Stimulated activated CD4-positive, alpha-beta T cell treated with anti-CD3 and anti-CD28 coated beads, TNF-alpha, amount 100 ng/mL, for 24 hours (primary cell): ENCODE results near the gene PLEKHA8.

Experiments
- DNase-seq, 3 experiments: peaks; one replicate each; pipeline ENCODE4 v3.0.0-alpha.2; 2020; ENCODE audit warnings: low read depth in 3 of 3

Gene PLEKHA8, protein sequence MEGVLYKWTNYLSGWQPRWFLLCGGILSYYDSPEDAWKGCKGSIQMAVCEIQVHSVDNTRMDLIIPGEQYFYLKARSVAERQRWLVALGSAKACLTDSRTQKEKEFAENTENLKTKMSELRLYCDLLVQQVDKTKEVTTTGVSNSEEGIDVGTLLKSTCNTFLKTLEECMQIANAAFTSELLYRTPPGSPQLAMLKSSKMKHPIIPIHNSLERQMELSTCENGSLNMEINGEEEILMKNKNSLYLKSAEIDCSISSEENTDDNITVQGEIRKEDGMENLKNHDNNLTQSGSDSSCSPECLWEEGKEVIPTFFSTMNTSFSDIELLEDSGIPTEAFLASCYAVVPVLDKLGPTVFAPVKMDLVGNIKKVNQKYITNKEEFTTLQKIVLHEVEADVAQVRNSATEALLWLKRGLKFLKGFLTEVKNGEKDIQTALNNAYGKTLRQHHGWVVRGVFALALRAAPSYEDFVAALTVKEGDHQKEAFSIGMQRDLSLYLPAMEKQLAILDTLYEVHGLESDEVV

DNA sequence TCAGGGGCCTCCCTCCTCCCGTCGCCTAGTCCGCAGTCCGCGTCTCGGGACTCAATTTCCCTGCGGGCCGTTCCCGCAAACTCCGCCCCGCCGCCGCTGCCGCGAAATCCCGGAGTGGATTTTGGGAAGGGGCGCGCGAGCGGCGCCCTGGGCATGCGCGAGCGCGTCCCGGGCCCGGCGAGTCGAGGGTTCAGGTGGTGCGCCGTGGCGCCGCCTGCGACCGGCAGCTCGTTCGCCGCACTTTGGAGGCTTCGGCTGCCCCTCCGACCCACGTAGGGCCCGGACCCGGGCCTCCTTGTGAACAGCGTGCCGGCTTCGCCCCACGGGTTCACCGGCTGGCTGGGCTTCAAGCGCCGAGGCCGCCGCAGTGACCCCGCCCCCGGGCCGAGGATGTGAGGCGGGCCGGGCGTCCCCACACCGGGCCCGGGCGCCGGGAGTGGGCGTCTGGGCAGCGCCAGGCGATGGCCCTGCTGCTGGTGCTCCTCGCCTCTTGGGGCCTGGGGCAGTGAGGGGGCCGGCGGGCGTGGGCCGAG, at the start of gene PLEKHA8:
PLEKHA8 (plus strand) TSS at position 197 of the 533 bp plus-strand sequence. CDS start 351 bp downstream, outside the sequence.
- peak; percentile 77 to 86 (median 82) for DNase-seq

DNA sequence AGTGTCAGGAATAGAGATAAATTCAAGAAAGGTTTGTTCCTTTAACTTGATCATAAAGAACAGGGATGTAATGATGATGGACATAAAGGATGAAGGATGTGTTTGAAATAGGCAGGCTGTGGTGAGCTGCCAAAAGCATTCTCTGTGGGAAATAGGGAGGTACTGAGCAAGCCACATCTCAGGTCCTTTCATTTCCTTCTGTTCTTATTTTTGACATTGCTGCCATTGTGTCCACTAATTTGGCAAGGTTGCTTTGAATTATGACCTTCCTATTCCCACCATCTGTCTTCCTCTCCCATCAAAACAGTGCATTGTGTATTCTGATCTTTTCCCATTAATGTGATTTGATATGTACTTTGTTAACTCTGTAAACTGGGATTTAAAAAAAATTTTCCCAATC, 48.1 kb upstream of the PLEKHA8 start:
- no peak for DNase-seq

DNA sequence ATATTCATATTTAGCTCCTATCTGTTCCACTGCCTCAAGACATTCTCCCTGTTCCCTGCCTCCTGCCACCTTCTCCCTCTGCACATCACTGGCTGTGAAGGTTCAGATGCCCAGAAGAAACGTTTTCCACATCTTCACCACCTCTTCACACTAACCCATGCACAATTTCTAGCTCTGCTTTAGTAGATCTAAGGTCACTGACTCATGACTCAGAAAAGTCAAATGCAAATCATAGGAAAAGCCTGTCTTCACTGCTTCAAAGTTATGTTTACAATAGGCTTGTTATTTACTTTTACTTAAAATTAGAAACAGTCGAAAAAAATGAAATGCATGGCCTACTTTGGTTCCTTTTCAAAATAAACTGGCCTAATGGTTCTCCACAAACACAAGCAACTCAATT, 41.1 kb upstream of the PLEKHA8 start:
- no peak for DNase-seq

DNA sequence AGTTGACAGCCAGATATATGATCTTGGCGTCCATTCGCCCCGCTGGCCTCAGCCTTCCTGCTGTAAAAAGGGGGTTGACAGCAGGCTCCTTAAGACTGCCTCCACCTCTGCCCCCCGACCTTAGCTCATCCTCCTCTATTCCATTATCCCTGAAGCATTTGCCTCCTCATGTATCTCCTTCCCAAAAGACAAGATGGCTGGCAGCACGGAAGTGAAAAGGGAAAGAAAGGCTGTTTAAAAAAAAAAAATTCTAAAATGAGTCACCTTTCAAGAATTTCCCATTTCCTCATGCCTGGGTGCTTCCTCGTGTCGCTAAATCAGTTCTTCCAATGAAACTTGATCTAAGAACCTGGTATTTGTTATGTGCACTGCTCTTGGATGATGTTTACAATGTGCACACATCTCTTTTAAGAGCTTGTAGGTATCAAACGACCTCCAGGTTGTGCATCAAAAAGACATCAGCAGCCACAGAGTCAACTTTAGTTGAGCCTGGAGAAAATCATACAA, 40.3 kb upstream of the PLEKHA8 start:
- DNase-seq, result no peak

DNA sequence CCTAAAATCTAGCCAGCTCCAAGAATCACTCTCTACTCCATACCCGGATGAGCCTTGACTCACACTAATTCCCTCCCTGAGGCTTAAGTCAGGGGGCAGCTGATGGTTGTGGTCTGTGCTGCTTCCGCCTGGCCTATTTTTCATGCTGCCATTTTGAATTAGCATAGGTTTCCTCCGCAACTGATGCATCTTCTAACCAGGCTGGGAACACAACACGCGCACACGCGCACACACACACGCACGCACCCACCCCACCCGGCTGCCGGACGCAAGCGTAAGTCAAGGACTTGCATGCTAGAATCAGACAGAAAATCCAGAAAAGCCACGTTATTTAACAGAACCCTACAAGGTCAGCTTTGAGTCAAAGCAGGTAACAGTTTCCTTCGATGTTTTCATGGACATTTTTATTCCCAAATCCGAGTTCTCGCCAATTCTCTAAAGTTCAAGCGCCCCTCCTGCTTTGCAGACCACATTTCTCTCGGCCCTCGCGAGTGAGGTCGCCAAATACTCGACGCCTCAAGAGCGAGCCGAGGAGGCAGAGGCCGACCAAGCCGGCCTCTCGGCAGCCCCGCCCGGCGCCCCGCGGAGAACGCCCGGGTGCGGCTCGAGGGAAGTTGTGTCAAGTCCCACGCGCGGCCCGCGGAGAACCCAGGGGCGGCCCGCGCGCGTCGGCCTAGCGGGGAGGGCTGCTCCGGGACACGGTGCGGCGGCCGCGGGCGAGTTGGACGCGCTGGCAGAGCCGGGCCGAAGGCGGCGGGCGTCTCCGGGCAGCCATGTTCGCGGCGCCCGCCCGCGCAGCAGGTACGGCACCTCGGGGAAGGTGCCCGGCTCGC, 39.6 kb upstream of the PLEKHA8 start:
- DNase-seq, result peak in 1 of 3 experiments; percentile 21

DNA sequence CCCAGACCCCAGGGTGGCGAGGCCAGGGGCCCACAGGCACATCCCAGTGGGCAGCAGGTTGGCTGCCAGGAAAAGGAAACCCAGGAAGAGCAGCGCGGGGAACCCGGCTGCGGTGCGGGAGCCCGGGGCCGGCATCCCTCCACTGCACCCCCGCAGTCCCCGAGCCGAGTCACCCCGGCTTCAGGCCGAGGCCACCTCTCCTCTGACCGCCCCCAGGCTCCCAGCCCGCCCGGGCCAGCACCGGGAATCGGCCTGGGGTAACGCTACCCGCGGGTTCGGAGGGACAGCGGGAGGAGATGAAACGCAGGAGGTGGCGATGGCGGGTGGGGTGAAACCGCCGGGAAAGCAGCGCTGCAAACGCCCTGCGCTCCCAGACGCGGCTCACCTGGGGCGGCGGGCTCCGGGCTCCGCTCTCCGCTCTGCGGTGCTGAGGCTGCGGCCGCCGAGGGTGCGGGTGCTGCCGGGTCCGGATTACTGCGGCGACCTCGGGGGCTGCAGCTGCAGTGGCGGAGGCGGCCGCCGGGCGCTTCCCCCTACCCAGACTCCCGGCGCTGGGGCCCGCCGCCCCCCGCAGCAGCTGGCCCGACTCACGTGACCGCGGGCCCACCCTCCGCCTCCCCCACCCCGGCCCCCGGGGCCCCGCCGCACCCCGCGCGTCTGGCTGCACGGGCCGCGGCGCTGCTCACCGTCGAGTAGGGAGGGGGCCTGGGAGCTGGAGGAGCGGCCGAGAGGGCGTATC, 38.8 kb upstream of the PLEKHA8 start, which contains the start of gene SCRN1:
SCRN1 (minus strand) TSS at position 545 of the 739 bp plus-strand sequence. CDS start 20,734 bp downstream, outside the sequence.
- peak in 1 of 3 experiments; percentile 9 for DNase-seq

DNA sequence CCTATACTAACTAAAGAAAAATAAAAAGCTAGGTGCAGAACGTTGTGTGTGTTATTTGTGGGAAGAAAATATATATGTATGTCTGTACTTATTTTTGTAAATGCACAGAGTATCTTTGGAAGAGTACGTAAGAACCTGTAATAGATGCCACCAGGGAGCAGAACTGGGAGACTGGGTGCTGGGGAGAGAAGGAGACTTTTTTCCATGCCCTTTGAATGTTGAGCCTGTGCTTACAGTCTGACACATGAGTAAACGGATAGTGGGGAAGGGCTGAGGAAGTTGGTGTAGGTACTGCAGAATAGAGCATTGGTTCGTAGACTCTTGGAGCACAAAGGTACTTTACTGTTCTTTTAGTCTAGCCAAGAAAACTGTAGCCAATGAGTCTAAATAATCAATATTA, 37.3 kb upstream of the PLEKHA8 start:
- DNase-seq, result no peak

DNA sequence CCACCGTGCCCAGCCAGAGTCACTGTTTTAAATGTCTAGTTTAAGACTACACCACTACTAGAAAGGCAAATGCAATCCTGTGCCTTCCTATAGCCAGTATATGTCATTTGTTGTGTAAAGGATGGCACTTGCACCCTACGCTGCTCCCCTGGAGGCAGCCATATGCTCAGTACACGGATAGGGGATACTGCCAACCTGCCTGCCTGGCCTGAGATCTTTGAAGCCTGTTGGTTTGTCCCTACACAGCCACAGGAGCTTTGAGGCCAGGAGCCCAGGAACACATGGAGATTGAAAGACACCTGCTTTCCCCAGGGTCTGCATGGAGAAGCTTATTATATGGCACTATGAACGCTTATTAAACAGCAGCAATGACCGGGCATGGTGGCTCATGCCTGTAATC, 36.3 kb upstream of the PLEKHA8 start:
- DNase-seq, result no peak

DNA sequence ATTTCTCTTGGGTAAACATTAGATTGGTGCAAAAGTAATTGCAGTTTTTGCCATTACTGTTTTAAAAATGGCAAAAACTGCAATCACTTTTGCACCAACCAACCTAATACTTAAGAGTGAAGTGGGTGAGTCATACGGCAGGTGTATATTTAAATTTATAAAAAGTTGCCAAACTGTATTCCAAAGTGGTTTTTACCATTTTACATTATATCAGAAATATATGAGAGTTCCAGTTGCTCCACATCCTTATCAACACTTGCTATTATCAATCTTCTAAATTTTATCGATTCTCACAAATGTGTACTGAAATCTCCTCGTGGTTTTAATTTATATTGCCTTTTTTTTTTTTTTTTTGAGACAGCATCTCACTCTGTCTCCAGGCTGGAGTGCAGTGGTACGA, 35.1 kb upstream of the PLEKHA8 start:
- DNase-seq, result no peak

DNA sequence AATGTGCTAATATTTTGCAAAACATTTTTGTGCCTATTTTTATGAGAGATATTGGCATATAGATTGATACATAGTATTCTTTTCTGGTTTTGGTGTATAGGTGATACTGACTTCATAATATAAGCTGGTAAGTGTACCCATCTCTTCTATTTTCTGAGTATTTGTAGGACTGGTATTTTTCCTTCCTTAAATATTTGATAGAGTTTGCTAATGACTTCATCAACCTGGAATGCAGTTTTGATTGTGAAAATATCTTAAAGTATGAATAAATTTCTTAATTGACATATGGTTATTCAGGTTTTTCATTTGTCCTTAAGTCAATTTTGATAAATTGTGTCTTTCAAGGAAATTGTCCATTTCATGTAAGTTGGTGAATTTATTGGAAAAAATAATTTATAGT, 32.6 kb upstream of the PLEKHA8 start:
- DNase-seq, result no peak

DNA sequence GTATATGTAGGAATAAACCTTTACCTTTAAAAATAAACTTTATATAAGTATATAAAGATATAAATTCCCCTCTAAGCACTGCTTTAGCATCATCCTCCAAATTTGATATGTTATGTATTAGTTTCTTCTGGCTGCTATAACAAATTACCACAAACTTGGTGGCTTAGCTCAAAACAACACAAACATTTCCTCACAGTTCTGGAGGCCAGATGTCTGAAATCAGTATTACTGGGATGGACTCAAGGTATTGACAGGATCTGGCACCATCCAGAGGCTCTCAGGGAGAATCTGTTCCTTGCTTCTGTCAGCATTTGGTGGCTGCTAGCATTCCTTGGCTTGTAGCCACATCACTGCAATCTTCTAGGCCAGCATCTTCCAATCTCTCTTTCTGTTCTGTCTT, 31.9 kb upstream of the PLEKHA8 start:
- DNase-seq, result no peak

DNA sequence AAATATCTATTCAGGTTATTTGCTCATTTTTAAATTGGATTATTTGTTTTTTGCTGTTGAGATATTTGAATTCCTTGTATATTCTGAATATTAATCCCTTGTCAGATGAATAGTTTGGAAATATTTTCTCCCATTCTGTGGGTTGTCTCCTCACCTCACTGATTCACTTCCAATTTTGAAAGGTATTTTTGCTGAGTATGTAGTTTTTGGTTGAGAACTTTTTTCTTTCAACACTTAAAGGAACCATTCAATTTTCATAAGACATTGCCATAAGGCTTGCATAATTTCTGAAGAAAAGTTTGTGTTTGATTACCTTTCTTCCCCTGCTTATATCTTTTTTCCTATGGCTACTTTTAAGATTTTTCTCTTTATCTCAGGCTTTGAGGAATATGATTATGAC, 29.7 kb upstream of the PLEKHA8 start:
- DNase-seq, result no peak

DNA sequence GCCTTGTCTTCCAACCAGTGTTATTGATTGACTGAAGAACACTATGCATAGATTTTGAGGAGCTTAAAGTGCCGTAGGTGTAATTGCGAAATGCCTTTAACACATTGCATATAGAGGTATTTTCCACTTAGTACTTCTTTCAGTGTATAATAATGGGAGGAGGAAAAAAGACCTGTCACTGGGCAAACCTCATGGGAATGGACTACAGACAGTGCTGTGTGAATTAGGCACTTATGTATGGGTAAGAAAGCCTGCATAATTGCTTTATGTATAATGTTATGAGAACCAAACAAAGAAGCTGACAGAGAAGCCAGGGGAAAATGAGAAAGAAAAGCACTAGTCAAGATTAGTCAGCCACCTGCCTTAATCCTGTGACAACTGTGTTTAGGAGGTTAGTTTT, 26.2 kb upstream of the PLEKHA8 start:
- DNase-seq, result no peak

DNA sequence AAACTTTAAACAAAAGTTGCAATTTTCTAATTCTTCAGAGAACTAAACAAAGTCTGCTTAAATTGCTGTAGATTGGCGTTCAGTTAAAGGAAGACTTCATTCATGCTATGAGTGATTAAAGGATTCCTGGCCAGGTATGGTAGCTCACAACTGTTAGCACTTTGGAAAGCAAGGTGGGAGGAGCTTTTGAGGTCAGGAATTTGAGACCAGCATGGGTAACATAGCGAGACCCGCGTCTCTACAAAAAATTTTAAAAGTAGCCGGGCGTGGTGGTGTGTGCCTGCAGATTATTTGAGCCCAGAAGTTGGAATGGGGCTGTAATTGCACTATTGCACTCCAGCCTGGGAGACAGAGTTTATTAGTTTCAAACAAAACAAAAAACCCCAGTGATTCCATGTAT, 25.1 kb upstream of the PLEKHA8 start:
- no peak for DNase-seq

DNA sequence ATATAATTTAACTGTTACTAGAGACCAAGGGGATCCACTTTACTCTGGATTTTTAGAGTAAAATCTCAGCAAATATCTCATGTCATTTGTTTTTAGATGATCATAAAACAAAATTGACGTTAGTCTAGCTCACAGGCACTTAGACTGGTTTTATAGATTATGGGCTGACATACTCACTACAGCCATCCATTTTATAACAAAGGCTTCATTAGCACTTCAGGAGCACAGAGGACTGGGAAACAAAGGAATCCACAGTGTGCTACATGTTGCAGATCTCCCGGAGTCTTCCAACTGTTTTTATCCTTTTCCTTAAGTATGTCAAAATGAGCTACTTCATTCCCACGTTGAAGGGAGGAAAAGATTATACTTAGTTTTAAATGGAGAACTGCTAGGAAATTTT, 22.7 kb upstream of the PLEKHA8 start:
- DNase-seq, result no peak

DNA sequence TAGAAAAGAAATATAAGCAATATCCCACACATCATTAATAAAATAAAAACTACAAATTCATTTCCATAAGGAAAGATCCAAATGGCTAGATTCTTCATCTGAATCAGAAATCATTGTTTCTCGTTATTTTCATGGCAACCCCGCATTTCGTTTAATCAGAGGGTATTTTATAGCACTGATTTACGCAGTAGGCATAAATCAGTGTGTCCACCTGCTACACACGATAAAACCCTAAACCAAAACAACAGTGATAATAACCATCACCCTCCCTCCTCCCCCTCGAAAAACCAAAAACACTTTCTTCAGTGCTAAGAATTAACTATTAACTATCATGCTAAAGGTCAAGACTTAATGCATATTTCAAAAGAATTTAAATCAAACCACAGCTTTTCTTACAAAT, 18.2 kb upstream of the PLEKHA8 start:
- DNase-seq, result no peak

DNA sequence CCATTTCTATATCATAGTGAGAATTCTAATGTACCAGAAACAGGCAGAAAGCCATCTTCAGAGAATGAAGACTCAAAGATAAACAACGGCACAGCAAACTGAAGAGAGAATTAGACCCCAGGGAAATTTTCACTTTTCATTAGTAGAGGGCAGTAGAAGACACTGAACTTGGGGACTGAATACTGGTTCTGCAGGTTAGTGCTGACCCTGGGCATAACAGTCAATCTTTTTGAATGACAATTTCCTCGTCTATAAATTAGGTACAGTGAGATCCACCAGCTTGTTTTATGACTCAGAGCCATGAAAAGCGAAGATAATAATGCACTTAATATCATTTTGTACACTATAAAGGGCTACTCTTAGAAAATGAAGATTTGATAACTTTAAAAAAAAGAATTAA, 15.5 kb upstream of the PLEKHA8 start:
- no peak for DNase-seq

DNA sequence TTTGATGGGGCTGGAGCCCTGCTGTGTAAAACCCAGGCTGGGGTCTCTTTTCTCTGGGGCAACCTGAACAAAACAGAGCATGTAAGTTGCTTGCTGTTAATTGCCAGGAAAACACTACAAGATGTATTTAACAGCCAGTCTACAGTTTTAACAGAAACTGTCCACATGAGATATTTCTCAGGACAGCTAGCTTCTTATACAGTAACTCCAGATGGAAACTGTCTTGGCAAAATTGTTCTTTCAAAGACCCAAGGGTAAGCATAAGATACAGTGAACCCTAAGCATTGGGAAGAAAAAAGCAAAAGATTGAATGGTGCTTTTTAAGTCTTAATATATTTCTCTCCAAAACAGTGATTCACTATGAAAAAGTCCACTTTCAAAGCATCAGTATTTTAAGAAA, 9.8 kb upstream of the PLEKHA8 start:
- DNase-seq, result no peak

DNA sequence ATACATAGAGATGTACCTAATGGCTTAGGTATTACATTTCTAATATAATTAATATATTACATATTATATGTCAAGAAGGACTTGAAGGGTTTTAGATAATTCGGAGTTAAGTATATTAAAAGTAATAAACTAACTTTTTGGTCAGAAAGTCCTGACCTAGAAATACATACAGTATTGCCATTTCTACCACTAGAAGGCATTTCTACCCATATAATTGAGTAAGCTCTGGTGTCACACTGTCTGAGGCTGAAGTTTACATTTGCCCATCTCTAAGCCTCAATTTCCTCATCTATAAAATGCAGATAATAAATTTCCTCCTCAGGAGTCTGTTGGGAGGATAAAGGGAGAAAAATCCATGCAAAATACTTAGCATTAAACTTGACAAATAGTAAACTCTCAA, 8.8 kb upstream of the PLEKHA8 start:
- no peak for DNase-seq

DNA sequence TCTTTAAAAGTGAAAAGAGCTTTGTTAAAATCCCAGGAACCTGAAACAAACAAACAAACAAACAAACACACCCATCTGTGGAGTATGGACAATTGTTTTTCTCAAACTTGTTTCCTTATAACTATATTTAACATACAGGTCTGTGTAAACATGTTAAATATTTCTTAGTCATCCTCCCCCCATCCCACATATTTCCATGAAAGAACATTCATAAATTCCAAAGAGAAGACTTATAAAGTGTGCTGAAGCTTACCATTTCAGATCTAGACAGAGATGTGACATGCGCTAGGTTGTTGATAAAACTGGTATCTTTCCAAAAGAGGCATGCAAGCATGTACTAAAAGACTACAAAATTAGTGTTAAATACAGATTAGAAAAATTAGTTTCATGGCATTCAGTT, 8.3 kb upstream of the PLEKHA8 start:
- no peak for DNase-seq

DNA sequence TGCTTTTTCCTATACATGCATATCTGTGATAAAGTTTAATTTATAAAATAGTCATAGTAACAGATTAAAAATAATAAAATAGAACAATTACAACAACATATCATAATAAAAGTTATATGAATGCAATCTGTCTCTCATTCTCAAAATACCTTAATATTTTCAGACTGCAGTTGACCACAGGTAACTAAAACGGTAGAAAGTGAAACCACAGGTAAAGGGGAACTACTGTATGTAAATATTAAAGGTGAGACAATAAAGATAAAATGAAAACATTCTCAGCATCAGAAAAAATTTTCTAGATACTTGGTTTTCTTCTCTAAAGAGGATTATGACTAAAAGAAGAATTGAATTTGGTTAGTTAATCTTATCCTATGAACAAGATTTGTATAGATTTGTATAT, 7.7 kb upstream of the PLEKHA8 start:
- no peak for DNase-seq
